GM23338 (cell line): ENCODE measurements around the gene FBXL20. TPM values are rescaled to one million over a fixed set of nuclear protein-coding genes. Genes with fewer than 3 reads are reported as not detected.

Source experiments
- ATAC-seq: fragments of 200-7000 bp; cut with Tn5 transposase; 3 replicates; pipeline ENCODE4 v1.9.1; 2020
- DNase-seq: peaks from one replicate; pipeline ENCODE4 v3.0.0-alpha.2; 2015; ENCODE audit warnings: low spot score
- H2AFZ ChIP-seq: fragments of 200-600 bp; sonication (generic); 2 replicates; pipeline ENCODE4 v1.8.0; 2016; ENCODE audit warnings: antibody characterized with exemption, mild to moderate bottlenecking, moderate library complexity
- H3F3A ChIP-seq: fragments of 200-600 bp; sonication (generic); replicated peaks from 2 replicates; pipeline ENCODE4 v1.8.0; 2017; ENCODE audit warnings: antibody characterized with exemption, mixed run types, low read depth
- H3K27ac ChIP-seq: fragments of 200-600 bp; sonication (generic); 2 replicates; pipeline ENCODE4 v1.6.1; 2016; ENCODE audit warnings: low read depth
- H3K27me3 ChIP-seq: fragments of 200-600 bp; sonication (generic); 2 replicates; pipeline ENCODE4 v1.8.0; 2016; ENCODE audit warnings: mild to moderate bottlenecking, mixed run types, moderate library complexity; ENCODE audit not compliant: insufficient read depth
- H3K36me3 ChIP-seq: fragments of 200-600 bp; sonication (generic); 2 replicates; pipeline ENCODE4 v1.8.0; 2016; ENCODE audit warnings: mild to moderate bottlenecking; ENCODE audit not compliant: insufficient read depth
- H3K4me1 ChIP-seq: fragments of 200-600 bp; sonication (generic); 2 replicates; pipeline ENCODE4 v1.8.0; 2016; ENCODE audit warnings: mild to moderate bottlenecking, moderate library complexity; ENCODE audit not compliant: insufficient read depth
- H3K4me2 ChIP-seq: fragments of 200-600 bp; sonication (generic); 2 replicates; pipeline ENCODE4 v1.7.1; 2017; ENCODE audit warnings: mixed run types
- H3K4me3 ChIP-seq: fragments of 200-600 bp; sonication (generic); 2 replicates; pipeline ENCODE4 v1.6.1; 2016; ENCODE audit warnings: mixed run types
- H3K79me2 ChIP-seq: fragments of 200-600 bp; sonication (generic); replicated peaks from 2 replicates; pipeline ENCODE4 v1.8.0; 2017; ENCODE audit warnings: mild to moderate bottlenecking; ENCODE audit not compliant: insufficient read depth
- H3K9me2 ChIP-seq: fragments of 200-600 bp; sonication (generic); 2 replicates; pipeline ENCODE4 v1.8.0; 2017; ENCODE audit not compliant: insufficient read depth
- H4K20me1 ChIP-seq: fragments of 200-600 bp; sonication (generic); replicated peaks from 2 replicates; pipeline ENCODE4 v1.8.0; 2017; ENCODE audit warnings: mild to moderate bottlenecking; ENCODE audit not compliant: insufficient read depth
- H3K27ac Mint-ChIP-seq: 2 replicates; pipeline ENCODE4 v1.8.0; 2020; ENCODE audit warnings: inconsistent platforms, mild to moderate bottlenecking, moderate library complexity, mixed read lengths
- H3K27me3 Mint-ChIP-seq: 3 replicates; pipeline ENCODE4 v1.8.0; 2022; ENCODE audit warnings: low read depth, mild to moderate bottlenecking, moderate library complexity, mixed read lengths, inconsistent platforms; ENCODE audit not compliant: insufficient read depth, poor library complexity
- H3K36me3 Mint-ChIP-seq: 3 replicates; pipeline ENCODE4 v1.8.0; 2021; ENCODE audit warnings: low read depth, mild to moderate bottlenecking, inconsistent platforms, moderate library complexity, mixed read lengths
- H3K4me1 Mint-ChIP-seq: 3 replicates; pipeline ENCODE4 v1.8.0; 2020; ENCODE audit warnings: mild to moderate bottlenecking, inconsistent platforms, mixed read lengths
- H3K4me3 Mint-ChIP-seq: 3 replicates; pipeline ENCODE4 v1.8.0; 2021; ENCODE audit warnings: moderate library complexity, mild to moderate bottlenecking, inconsistent platforms, mixed read lengths
- H3K9me3 Mint-ChIP-seq: 3 replicates; pipeline ENCODE4 v1.8.0; 2020; ENCODE audit warnings: moderate library complexity, mild to moderate bottlenecking, inconsistent platforms, mixed read lengths
- CREB1 ChIP-seq: fragments of 250-450 bp; sonication (Bioruptor Pico); IDR thresholded peaks from 2 replicates; pipeline ENCODE4 v1.5.0; 2020; ENCODE audit warnings: low read depth, mild to moderate bottlenecking, moderate library complexity
- EZH2 ChIP-seq: fragments of 200-600 bp; sonication (generic); IDR thresholded peaks from one replicate; pipeline ENCODE4 v1.8.0; 2017; ENCODE audit warnings: antibody characterized with exemption, mild to moderate bottlenecking, low read depth; ENCODE audit not compliant: unreplicated experiment
- EZH2phosphoT487 ChIP-seq: fragments of 200-600 bp; sonication (generic); IDR thresholded peaks from one replicate; pipeline ENCODE4 v1.8.1; 2018; ENCODE audit warnings: antibody characterized with exemption; ENCODE audit not compliant: unreplicated experiment
- JUNB ChIP-seq: IDR thresholded peaks from one replicate; pipeline ENCODE4 v1.6.1; 2016; ENCODE audit warnings: antibody characterized with exemption; ENCODE audit not compliant: unreplicated experiment
- NANOG ChIP-seq: IDR thresholded peaks from 2 replicates; pipeline ENCODE4 v1.6.1; 2016; ENCODE audit warnings: antibody characterized with exemption, borderline replicate concordance
- POLR2AphosphoS5 ChIP-seq: IDR thresholded peaks from 2 replicates; pipeline ENCODE4 v1.6.1; 2016; ENCODE audit warnings: antibody characterized with exemption, low read depth
- REST ChIP-seq: IDR thresholded peaks from one replicate; pipeline ENCODE4 v1.6.1; 2018; ENCODE audit warnings: antibody characterized with exemption; ENCODE audit not compliant: unreplicated experiment
- STAT1 ChIP-seq: IDR thresholded peaks from one replicate; pipeline ENCODE4 v1.6.1; 2016; ENCODE audit warnings: antibody characterized with exemption; ENCODE audit not compliant: unreplicated experiment
- ZNF114 ChIP-seq: fragments of 250-450 bp; sonication (Bioruptor Pico); IDR thresholded peaks from 2 replicates; pipeline ENCODE4 v1.5.0; 2020; ENCODE audit warnings: mild to moderate bottlenecking, moderate library complexity
- ZNF331 ChIP-seq: fragments of 250-450 bp; sonication (Bioruptor Pico); IDR thresholded peaks from 2 replicates; pipeline ENCODE4 v1.5.0; 2020; ENCODE audit warnings: low read depth, mild to moderate bottlenecking, moderate library complexity
- ZNF462 ChIP-seq: fragments of 250-450 bp; sonication (Bioruptor Pico); IDR thresholded peaks from 2 replicates; pipeline ENCODE4 v1.5.0; 2020; ENCODE audit warnings: mild to moderate bottlenecking, moderate library complexity
- polyA plus RNA-seq: library from polyadenylated mRNA; unstranded; fragments of >200 nt; fragmentation: Nextera tagmentation; extraction: Ambion mirVana; gene quantifications from 2 replicates; pipeline ENCODE4 v1.2.1, GENCODE V29; 2016
- total RNA-seq: library from RNA; depleted of rRNA; stranded (reverse); fragments of >200 nt; shearing (Covaris generic); gene quantifications from 2 replicates; pipeline ENCODE4 v1.2.3, GENCODE V29; 2014
- TF ChIP-seq, protein P1 (sequence below), 2 experiments: fragments of 200-600 bp in 1 of 2; sonication (generic) in 1 of 2; conservative IDR thresholded peaks; 2 replicates each; pipeline versions ENCODE4 v1.5.1 to v1.6.1; 2016 to 2017; ENCODE audit warnings: antibody characterized with exemption in 2 of 2, low read depth in 2 of 2, mild to moderate bottlenecking in 2 of 2, moderate library complexity in 1 of 2
- TF ChIP-seq, protein P2 (sequence below): IDR thresholded peaks from 2 replicates; pipeline ENCODE4 v1.6.1; 2016; ENCODE audit warnings: antibody characterized with exemption

The FBXL20 gene
- total and polyA plus RNA-seq, 2 experiments from 2014 or later, result 2.9 to 6.9 TPM

GRCh38 chr17:39243155-39243554, 158.3 kb downstream of the FBXL20 start:
- Histone ChIP-seq H3K27me3 (no peaks in the 10 kb centered on the region), H3K4me2 (no peak overlapping the region), H4K20me1 (no peaks in the 10 kb centered on the region), H3K9me2 (no peaks in the 10 kb centered on the region), H3K4me1 (peaks cover 5% of the 10 kb centered on the region; the same call in 1 of the 2 replicates), H2AFZ (no peak overlapping the region), H3K36me3 (no peaks in the 10 kb centered on the region), H3F3A (peaks cover 3% of the 10 kb centered on the region; the same call in 1 of the 2 replicates), H3K27ac (no peak overlapping the region), H3K79me2 (no peaks in the 10 kb centered on the region), H3K4me3 (no peak overlapping the region)
- no peak for ATAC-seq
- H3K27me3 Mint-ChIP-seq, result peaks cover 18% of the 10 kb centered on the region
- H3K4me3 Mint-ChIP-seq, result no peak overlapping the region
- no peaks in the 10 kb centered on the region for H3K36me3 Mint-ChIP-seq
- H3K4me1 Mint-ChIP-seq, result peaks cover 24% of the 10 kb centered on the region; the same call in 2 of the 3 replicates
- TF ChIP-seq ZNF114 (CRISPR knock-in tag), result no peak
- TF ChIP-seq JUNB, result no peak
- no peak for TF ChIP-seq STAT1
- no peak for TF ChIP-seq ZNF331 (CRISPR knock-in tag)
- no peak for TF ChIP-seq EZH2phosphoT487
- no peak for TF ChIP-seq NANOG
- TF ChIP-seq, protein P1, sequence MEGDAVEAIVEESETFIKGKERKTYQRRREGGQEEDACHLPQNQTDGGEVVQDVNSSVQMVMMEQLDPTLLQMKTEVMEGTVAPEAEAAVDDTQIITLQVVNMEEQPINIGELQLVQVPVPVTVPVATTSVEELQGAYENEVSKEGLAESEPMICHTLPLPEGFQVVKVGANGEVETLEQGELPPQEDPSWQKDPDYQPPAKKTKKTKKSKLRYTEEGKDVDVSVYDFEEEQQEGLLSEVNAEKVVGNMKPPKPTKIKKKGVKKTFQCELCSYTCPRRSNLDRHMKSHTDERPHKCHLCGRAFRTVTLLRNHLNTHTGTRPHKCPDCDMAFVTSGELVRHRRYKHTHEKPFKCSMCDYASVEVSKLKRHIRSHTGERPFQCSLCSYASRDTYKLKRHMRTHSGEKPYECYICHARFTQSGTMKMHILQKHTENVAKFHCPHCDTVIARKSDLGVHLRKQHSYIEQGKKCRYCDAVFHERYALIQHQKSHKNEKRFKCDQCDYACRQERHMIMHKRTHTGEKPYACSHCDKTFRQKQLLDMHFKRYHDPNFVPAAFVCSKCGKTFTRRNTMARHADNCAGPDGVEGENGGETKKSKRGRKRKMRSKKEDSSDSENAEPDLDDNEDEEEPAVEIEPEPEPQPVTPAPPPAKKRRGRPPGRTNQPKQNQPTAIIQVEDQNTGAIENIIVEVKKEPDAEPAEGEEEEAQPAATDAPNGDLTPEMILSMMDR (conservative IDR thresholded peaks at IDR 0.05; ENCODE audit: low read depth in 2 of 2), result no peak
- TF ChIP-seq CREB1 (CRISPR knock-in tag), result no peak
- TF ChIP-seq REST, result no peak
- TF ChIP-seq, protein P2, sequence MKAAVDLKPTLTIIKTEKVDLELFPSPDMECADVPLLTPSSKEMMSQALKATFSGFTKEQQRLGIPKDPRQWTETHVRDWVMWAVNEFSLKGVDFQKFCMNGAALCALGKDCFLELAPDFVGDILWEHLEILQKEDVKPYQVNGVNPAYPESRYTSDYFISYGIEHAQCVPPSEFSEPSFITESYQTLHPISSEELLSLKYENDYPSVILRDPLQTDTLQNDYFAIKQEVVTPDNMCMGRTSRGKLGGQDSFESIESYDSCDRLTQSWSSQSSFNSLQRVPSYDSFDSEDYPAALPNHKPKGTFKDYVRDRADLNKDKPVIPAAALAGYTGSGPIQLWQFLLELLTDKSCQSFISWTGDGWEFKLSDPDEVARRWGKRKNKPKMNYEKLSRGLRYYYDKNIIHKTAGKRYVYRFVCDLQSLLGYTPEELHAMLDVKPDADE, result no peak
- no peak for TF ChIP-seq EZH2
- TF ChIP-seq POLR2AphosphoS5, result no peak
- no peak for TF ChIP-seq ZNF462 (CRISPR knock-in tag)
- H3K27ac Mint-ChIP-seq, result no peak overlapping the region
- no peaks in the 10 kb centered on the region for H3K9me3 Mint-ChIP-seq
- no peak for DNase-seq
